Measurements from ENCODE around the gene ARHGEF11. TPM values are rescaled to one million over a fixed set of nuclear protein-coding genes. Genes with fewer than 3 reads are reported as not detected.
"Not testable (repeated sequence)": the region's sequence is repeated elsewhere in the genome, so short reads cannot be mapped to it uniquely, and the experiment has no call there.

The ARHGEF11 gene
- total RNA-seq, 1 experiment from 2014 or later, result 24.9 TPM

DNA sequence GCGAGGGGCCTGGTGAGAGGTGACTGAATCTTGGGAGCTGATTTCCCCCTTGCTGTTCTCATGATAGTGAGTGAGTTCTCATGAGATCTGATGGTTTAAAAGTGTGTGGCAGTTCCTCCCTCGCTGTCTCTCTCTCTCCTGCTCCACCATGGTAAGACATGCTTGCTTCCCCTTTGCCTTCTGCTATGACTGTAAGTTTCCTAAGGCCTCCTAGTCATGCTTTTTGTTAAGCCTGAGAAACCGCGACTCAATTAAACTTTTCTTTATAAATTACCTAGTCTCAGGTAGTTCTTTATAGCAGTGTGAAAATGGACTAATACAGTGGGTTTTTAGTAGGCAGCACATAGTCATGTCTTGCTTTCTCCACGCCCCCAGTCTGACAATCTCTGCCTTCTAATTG lies 10.2 kb upstream of the ARHGEF11 start:
- not testable (repeated sequence) for DNase-seq (ENCODE audit: low spot score)

DNA sequence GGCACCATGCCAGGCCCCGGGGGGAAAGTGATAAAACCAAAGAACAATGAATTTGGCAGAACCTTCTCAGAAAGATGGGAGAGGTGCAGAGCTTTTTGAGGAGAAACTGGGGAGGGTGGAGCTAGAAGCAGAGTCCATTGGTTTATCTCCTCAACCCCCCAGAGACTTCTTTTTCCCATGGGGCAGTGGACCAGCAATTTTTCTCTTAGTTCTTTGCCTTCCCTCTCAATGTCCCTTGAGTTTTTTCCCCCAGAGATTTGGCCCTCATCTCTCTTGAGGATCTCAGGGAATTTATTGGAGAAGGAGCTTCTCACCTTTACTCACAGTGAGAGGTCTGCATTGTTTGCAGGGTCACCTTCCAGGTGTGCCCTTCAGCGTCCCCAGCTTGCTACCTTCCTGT lies 5.3 kb upstream of the ARHGEF11 start:
- DNase-seq (ENCODE audit: low spot score), result no peak

DNA sequence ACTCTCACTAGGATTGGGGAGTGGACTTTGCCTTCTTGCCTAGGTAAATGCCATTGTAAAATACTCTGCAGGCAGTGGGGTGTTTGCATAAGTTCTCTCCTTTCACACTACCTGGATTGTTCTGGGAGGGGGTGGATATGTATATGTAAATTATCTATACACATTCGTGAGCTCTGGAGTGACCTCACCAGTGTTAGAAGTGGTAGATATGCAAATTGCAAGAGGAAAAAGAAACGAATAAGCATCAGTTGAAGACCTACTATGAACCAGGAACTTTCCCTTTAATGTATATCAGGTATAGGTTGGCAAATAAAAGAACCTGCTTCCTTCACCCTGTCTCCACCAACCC lies 1.5 kb upstream of the ARHGEF11 start:
- DNase-seq (ENCODE audit: low spot score), result peak; percentile 32

DNA sequence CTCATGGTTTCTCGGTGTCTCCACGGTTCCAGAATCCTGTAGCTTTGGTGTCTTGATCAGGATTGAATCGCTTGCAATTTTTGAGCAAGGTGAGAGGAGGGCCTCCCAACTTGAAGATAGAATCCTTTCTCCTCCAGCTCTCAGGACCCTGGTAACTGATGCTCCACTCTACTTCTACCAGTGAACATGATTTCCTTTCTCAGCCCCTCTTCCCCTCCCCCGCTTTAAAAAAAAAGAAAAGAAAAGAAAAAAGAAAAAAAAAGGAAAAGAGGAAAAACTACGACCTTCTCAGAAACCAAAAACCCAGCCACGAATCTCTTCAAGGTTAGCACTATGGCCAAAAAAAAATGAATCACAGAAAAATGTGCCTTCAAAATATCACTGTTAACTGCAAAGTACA lies 1.2 kb downstream of the ARHGEF11 start:
- no peak for DNase-seq (ENCODE audit: low spot score)

DNA sequence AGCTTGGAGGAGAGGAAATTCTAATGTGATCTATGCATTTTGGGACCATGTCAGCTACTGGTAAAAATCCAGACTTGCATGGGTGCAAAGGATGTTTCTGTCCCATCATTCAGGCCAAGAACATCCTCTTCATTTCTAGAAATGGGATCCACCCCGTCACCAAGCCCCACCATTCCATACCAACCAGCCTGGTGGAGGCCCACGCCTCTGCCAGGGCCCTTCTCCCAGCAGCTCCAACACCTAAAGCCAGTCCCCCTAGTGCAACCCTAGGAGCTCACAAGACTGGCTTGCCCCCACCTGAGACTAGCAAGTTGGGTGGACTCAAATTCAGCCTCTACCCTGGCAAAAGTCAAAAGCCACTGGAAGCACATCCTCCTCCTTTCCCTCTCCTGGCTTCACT lies 1.9 kb downstream of the ARHGEF11 start:
- DNase-seq (ENCODE audit: low spot score), result no peak

DNA sequence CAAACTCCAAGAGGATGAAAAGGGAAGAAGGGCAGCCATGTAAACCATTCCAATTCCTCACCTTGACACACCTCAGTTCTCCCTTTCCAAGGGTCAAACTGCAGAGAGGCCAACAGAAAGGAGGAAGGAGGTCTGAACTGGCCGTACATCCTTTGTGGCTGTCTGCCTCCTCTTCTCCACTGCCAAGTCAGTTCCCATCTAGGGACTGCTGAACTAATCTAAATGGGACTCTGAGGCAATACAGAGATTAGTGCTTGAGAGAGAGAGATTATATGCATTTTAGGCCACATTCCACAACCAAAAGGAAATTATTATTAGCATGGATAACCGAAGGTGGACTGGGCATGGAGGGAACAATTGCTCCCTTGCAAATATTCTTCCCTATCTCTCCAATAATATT lies 2.7 kb downstream of the ARHGEF11 start:
- no peak for DNase-seq (ENCODE audit: low spot score)

DNA sequence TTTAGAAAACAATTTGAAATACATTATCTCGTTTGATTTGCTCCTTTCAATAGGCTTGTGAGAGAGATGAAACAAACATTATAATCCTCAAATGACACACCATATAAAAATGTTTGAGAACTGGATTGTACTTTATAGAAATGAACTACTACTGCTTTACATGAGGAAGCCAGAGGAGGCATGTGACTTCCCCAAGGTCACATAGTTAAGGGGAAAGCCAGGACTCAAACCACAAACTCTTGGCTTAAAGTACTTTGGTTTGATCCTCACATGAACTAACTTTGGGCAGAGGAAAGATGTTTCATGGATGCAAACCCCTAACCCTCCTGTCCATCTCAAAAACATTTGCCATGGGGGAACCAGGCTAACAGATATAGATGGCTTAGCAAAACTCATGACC lies 4.7 kb downstream of the ARHGEF11 start:
- DNase-seq (ENCODE audit: low spot score), result peak; percentile 7

DNA sequence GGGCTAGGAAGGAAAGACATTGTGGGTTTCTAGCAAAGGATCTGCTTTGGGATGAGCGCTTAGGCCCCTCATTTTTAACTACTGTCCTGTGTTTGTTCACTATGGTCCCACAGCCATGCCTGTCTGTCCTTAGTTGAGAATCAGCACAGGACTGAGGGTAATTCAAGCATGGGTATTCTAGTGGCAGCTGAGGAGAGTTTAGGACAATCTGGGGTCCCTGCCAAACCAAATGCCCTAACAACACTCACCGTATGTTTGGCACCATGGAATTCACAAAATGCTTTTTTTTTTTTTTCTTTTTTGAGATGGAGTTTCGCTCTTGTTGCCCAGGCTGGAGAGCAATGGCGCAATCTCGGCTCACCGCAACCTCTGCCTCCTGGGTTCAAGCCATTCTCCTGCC lies 10.4 kb downstream of the ARHGEF11 start:
- no peak for DNase-seq (ENCODE audit: low spot score)

DNA sequence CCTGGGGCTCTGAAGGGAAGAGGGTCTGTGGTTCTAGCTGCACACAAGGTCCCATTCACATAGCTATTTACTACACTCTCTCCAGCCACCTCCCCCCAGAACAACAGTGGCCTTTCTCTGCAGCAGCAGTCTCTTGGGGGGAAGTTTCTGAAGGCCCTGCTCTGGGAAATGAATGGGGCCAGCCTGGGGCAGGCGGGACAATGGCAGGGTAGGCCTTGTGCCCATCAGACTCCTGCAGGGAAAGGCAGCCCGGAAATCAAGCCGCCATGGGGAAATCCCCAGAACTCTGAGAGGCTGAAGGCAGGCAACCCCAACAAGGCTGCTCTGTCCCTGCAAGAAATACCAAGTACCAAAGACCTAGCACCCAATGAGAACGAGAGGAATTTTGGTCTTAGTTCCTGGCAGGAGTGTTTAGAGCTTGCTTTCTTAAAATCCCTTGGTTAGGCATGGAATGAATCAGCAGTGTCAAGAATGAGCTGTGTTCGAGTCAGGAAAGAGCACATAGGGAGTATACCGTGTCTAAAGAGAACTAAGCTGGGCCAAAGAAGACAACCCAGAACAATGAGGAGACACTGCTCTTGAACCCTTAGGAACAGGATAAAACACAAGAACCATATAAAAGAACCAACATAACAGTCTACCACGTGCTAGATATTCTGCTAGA lies 11.3 kb downstream of the ARHGEF11 start:
- no peak for DNase-seq (ENCODE audit: low spot score)

DNA sequence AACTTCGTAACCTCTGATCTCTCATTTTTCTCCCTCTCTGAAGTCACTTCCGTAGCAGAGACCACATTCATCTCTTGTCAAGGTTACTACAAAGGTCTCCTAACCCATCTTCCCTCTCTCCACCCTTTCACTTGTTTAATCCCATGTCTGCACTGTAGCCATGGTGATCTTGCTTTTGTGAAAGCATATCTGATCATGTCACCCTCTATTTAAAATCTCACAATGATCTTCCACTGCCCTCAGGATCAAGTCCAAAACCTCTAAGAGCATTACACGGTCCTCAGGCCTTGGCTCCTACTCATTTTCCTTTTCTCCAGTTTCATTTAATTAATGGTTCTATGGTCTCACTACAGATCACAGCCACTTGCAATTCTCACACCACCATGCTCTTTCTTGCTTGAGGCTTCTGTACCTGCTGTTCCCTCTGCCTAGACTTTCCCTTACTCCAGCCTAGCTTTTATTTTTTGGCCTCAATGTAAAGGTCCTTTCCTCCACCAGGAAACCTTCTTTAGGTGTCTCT lies 12.1 kb downstream of the ARHGEF11 start:
- no peak for DNase-seq (ENCODE audit: low spot score)

DNA sequence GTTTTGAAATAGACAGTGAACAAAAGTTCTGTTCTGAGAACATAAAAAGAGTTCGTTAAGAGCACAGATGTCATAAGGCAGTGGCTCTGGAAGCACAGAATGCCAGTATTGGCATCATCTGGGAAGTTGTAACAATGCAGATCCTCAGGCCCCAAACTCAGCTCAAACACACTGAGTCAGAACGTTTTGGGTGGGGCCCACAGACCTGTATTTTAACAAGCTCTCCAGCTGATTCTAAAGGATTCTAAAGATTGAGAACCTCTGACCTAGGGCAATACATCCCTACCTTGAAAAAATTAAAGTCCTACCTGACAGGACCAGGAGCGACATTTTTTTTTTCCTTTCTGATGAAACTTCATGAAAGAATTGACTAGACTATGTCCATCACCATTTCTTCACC lies 13.2 kb downstream of the ARHGEF11 start:
- DNase-seq (ENCODE audit: low spot score), result no peak

DNA sequence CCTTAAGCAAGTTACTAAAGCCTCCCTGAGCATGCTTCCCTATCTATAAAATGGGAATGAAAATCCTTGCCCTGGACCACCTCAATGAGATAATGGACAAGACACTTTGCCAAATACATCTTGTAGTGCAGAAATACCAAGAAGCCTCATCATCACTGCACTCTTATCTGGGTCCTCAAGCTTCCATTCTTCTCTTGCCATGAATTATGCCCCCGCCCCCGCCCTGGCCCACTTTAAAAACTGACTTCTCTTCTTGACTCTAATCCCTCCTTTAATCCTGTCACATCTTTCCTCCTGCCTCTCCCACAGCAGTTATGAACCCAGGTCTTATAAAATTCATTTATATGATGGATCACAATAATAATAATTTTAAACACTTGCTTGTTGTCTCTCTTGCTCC lies 14.8 kb downstream of the ARHGEF11 start:
- no peak for DNase-seq (ENCODE audit: low spot score)

DNA sequence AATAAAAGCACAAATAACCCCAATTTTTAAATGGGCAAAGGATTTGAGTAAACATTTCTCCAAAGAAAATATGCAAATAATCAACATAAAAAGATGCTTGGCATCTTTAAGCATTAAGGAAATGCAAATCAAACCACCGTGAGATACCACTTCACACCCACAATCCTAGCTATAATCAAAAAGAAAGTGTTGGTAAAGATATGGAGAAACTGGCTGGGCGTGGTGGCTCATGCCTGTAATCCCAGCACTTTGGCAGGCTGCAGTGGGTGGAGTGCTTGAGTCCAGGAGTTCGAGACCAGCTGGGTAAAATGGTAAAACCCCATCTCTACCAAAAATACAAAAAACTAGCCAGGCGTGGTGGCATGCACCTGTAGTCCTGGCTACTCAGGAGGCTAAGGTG lies 16.9 kb downstream of the ARHGEF11 start:
- no peak for DNase-seq (ENCODE audit: low spot score)

DNA sequence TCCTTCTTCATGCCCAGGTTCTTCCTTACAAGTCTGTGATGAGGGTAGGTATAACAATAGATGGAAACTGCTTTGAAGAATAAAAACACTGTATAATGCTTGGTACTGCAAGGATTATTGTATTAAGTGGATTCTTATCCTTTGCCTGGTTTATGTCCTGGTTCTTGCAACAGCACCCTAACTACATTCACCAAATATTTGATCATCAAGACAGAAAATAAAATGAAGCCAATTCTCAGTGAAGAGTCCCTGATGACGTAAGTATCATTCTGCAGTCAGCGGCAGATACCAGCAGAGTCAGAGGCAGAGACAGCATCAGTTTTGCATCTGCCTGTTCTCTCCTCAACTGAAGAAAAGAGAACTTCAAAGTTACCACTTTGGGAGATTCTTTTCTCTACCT lies 19.7 kb downstream of the ARHGEF11 start:
- DNase-seq (ENCODE audit: low spot score), result no peak

DNA sequence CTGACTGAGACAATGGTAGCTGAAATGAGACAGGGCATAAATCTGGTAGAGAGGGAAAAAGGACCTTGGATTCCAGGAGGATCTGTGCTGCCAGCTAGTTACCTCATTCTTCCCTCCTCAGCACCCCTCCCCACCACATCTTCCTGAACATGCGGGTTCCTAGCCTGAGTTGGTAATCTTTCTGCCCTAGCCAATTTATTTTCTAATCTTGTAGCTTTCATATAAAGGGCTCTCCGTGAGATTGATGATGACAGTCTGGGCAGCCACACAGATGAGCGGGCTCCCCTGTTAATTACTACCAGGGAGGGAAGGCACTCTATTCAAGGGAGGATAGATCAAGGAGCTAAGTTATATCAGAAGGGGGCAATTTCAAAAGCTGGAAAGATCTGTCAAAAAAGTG lies 20.2 kb downstream of the ARHGEF11 start:
- no peak for DNase-seq (ENCODE audit: low spot score)

DNA sequence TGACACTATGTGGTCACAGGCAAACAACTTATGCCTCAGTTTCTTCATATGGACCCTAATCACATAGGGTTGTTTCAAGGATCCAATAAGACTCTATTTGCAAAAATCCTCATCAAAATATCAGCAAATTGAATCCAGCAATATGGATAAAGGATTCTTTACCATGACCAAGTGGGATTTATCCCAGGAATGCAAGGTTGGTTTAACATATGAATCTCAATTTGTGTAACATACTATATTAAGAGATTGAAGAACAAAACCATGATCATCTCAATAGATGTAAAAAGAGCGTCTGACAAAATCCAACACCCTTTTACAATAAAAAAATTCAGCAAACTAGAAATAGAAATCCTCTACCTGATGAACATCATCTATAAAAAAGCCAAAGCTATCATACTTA lies 23.9 kb downstream of the ARHGEF11 start:
- no peak for DNase-seq (ENCODE audit: low spot score)

DNA sequence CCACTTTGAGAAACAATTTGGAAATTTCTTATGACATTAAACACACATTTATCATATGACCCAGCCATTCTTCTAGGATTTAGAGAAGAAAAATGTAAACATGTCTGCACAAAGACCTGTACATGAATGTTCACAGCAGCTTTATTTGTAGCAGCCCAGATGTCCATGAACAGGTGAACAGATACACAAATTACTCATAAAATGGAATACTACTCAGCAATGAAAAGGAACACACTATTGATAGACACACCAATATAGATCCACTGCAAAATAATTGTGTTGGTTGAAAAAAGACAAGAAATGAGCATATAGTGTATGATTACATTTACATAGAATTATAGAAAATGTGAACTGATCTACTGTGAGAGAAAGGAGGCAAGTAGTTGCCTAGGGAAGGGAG lies 26.1 kb downstream of the ARHGEF11 start:
- no peak for DNase-seq (ENCODE audit: low spot score)

DNA sequence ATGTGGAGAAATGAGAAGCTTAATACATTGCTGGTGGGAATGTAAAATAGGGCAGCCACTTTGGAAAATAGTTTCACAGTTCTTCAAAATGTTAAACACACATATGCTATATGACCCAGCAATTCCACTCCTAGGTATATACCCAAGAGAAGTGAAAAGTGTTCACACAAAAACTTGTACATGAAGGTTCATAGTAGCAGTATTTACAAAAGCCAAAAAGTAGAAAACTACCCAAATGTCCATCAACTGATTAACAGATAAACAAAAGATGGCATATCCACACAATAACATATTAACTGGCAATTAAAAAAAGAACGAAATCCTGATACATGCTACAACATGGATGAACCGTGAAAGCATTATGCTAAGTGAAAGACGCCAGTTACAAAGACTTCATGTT lies 33.7 kb downstream of the ARHGEF11 start:
- no peak for DNase-seq (ENCODE audit: low spot score)

DNA sequence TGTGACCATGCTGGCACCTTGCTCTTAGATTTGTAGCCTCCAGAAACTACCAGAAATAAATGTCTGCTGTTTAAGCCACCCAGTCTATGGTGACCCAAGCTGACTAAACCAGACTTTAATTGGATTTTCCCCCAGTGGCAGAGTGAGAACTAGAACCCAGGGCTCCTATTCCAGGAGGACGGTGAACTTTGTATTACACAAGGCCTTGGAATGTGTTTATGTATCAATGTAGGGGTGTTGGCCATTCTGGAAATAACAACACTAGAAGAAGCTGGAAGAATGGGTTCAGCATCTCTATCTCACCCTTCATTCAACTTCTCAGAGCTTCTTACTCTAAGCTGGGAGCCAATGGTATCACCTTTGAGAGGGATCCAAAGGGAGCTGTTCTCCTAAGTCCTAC lies 37.0 kb downstream of the ARHGEF11 start:
- no peak for DNase-seq (ENCODE audit: low spot score)

DNA sequence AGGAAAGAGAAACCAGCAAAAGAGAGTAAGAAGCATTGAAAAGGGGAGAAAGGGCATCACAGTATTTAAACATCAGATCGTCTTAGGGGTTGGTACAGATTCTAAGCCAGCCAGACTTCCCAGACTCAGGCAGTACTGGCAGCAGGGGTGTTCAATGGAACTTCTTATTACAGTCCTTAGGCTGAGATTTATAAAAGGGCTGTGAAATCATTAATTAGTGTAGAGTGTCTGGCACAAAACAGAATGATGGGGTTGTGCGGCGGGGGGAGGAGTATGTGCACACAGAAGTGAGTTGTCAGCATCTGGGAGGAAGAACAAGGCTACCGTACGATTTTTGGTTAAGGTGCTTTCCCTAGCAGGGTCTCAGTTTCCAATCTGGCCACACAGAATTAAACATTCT lies 38.2 kb downstream of the ARHGEF11 start:
- no peak for DNase-seq (ENCODE audit: low spot score)

DNA sequence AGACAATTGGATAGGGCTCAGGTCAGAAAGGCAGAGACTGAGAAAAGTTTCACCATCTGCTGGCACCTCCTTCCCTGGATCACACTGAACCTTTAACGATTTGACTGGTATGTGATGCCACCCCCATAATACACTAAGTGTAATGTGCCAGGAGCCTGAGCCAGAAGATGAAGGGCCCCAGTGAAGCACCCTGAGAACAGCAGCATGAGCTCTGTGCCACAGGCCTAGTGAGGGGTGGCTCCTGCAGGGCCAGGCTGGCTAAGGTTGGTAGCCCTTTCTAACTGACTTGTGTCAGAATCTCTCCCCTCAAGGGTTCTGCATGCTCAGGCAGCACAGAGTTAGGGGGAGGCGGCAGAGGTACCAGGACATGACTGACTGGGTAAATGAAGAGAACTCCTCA lies 38.9 kb downstream of the ARHGEF11 start:
- no peak for DNase-seq (ENCODE audit: low spot score)

DNA sequence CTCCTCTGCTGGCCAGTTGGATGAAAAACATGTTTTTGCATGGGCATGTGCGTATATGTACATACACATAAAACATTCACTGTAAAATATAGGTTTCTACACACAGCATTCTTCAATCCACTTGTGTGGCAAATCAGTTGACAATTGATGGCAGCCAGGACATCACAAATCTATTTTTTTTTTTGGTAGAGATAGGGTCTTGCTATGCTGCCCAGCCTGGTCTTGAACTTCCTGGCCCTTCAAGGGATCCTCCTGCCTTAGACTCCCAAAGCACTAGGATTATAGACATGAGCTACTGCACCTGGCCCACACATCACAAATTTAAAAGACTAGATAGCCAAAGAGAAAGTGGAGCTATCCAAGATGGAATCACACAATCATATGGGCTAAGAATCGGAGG lies 39.6 kb downstream of the ARHGEF11 start:
- DNase-seq (ENCODE audit: low spot score), result no peak

DNA sequence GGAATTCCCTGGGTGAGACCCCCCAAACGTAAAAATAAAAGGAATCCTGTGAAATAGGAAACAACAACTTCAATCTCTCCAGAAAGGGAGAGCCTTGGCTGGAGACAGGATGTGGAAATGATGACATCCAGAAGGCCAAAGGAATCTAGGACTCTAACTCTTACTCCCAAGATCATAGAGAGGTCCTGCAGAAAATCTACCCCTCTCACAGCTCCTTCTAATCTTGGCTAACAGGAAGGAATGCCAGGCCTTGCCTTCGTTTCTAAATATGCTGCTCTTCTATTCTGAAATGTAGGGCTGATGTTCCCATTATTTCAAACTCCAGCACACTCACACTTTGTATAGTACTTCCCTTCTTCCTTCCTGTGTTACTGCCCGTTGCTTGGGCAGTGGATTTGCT lies 40.7 kb downstream of the ARHGEF11 start:
- no peak for DNase-seq (ENCODE audit: low spot score)

DNA sequence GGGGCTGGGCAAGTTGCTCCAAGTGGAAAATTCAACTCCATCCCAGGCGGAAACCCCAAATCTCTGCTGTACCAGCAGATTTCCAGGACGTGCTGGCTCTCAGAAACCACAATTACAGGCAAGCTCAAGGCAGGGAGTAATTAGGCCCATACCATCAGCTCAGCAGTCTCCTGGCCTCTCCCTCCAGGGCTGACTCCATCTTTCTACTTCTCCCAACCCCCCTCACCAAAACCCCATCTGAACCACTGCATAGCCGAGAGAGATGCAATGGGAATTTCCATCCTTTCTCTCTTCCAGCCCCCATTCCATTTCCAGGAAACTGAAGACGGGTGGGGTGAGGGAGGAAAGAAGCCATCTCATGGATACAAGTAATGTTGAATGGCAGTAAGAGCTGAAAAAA lies 41.2 kb downstream of the ARHGEF11 start:
- DNase-seq (ENCODE audit: low spot score), result no peak

All from HT-29 (cell line).